Ovary (tissue), 9 donors: ENCODE measurements around the gene BHLHA15. TPM values are rescaled to one million over a fixed set of nuclear protein-coding genes. Genes with fewer than 3 reads are reported as not detected.

Experiments
- DNase-seq, 5 donors: peaks; one replicate each; pipeline ENCODE4 v3.0.0-alpha.2; 2019 to 2020
- H3K27ac ChIP-seq, 2 donors: fragments of 200-600 bp; one replicate each; pipeline versions ENCODE4 v1.5.1 to v1.8.0; 2019 to 2022
- H3K27me3 ChIP-seq: fragments of 200-600 bp; one replicate; pipeline ENCODE4 v1.8.0; 2022
- H3K36me3 ChIP-seq: fragments of 200-600 bp; sonication (generic); one replicate; pipeline ENCODE4 v1.5.1; 2019
- H3K4me1 ChIP-seq: one replicate; pipeline ENCODE4 v1.8.1; 2013; ENCODE audit warnings: mild to moderate bottlenecking, moderate library complexity; ENCODE audit not compliant: insufficient read depth
- H3K4me3 ChIP-seq: fragments of 200-600 bp; sonication (generic); one replicate; pipeline ENCODE4 v1.5.1; 2017
- H3K9me3 ChIP-seq, 2 donors: fragments of 200-600 bp in 1 of 2; sonication (generic) in 1 of 2; one replicate each; pipeline versions ENCODE4 v1.5.1 to v1.8.1; 2013 to 2019; ENCODE audit warnings: mild to moderate bottlenecking in 1 of 2, moderate library complexity in 1 of 2
- EP300 ChIP-seq: sonication (generic); formaldehyde crosslinking; IDR thresholded peaks from one replicate; pipeline ENCODE4 v1.6.1; 2017; ENCODE audit warnings: antibody characterized with exemption
- POLR2A ChIP-seq: fragments of 450-650 bp; IDR thresholded peaks from one replicate; pipeline ENCODE4 v1.6.1; 2017; ENCODE audit warnings: antibody characterized with exemption, mild to moderate bottlenecking, moderate library complexity
- WGBS, 3 donors: extraction: QIAGEN DNeasy Blood & Tissue Kit in 1 of 3; methylation state at CpG; one replicate each; pipeline versions ENCODE4 v1.1.5 to v1.1.7; 2013 to 2017; 5-methylcytosine and 5-hydroxymethylcytosine counted together
- intact Hi-C, 4 donors: fragments of 100-400 bp; cut with DNase I; formaldehyde crosslinking; loops; one replicate each; pipeline versions ENCODE4 v1.11.0 to v1.15.1; 2022 to 2023
- polyA plus RNA-seq, 2 donors: library from polyadenylated mRNA; stranded (reverse); fragments of 200-250 nt in 1 of 2; fragments of 350-450 nt in 1 of 2; fragmentation: Illumina TruSeq in 1 of 2; extraction: RNeasy Lipid Tissue Mini Kit (QIAGEN cat#74804) in 1 of 2; gene quantifications; one replicate each; pipeline ENCODE4 v1.2.3, GENCODE V29; 2013 to 2014
- total RNA-seq, 7 donors: library from RNA; depleted of rRNA in 2 of 7; stranded (reverse); fragments of >200 nt in 2 of 7; fragmentation: NEBNext Ultra II Directional in 3 of 7; extraction: Animal tissue kit (Norgen Biotek cat#: 25700) in 3 of 7; gene quantifications; one replicate each; pipeline versions ENCODE4 v1.1.0 to v1.2.4, GENCODE V29; 2016 to 2023
- TF ChIP-seq, protein P1 (sequence below), 3 donors: fragments of 450-650 bp in 2 of 3; fragments of 200-600 bp in 1 of 3; IDR thresholded peaks; one replicate each; pipeline versions ENCODE4 v1.5.1 to v1.8.0; 2016 to 2022; ENCODE audit warnings: antibody characterized with exemption in 3 of 3, mild to moderate bottlenecking in 1 of 3
- donor health status: DM: no; HTN: no; CAD: no; lungs with moderate emphysema.
- donor health status: DM: no; HTN: no; CAD: no.
- donor health status: Bipolar disorder and iron deficiency.
- donor health status: DM: yes; HTN: yes; CAD: no.
- donor health status: DM: no; HTN: no; CAD: no.
- donor health status: DM: yes; HTN: yes; CAD: no.

The BHLHA15 gene
- total and polyA plus RNA-seq, 9 donors: 0.34 to 0.54 TPM; not detected in 7

GRCh38 chr7:98222533-98223195, 11.4 kb downstream of the BHLHA15 start:
- WGBS, 3 donors: 94 to 97% (median 96%) methylated on average over 24 to 30 of the region's 30 CpGs
- H3K36me3 ChIP-seq: no peaks in the 10 kb centered on the region

DNA sequence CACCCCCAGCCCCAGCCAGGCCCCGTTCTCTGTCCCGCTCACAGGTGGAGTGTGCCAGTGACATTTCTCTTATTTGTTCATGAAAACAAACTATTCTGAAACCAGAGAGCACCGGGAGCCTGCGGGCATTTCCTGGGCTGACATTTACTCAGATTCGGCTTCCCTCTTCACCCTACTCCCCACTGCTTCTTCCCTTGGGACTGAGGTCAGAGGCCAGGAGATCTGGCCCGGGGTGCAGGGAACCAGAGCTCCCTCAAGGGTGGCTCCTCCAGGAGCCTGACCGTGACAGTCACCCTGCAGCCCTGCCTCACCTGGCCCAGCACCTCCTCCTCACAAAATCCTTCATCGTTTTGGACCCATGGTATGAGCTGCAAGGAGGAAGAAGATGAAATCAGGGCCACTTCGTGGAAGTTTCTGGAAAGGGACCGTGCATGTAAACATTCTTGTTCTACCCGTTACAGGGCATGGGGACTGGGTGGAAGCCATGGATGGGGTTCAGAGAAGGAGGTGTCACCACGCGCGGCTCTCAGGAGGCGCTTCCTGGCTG, 12.2 kb downstream of the BHLHA15 start:
- Histone ChIP-seq H3K9me3 (no peaks in the 10 kb centered on the region), H3K27me3 (no peaks in the 10 kb centered on the region), H3K4me1 (no peaks in the 10 kb centered on the region), H3K4me3 (no peak overlapping the region), H3K36me3 (no peaks in the 10 kb centered on the region), H3K27ac (no peak overlapping the region)
- intact Hi-C loops: no loop called here
- WGBS, 3 donors: 81 to 86% (median 85%) methylated on average over 15 of the region's 15 CpGs
- DNase-seq: no peak
- TF ChIP-seq, protein P1, sequence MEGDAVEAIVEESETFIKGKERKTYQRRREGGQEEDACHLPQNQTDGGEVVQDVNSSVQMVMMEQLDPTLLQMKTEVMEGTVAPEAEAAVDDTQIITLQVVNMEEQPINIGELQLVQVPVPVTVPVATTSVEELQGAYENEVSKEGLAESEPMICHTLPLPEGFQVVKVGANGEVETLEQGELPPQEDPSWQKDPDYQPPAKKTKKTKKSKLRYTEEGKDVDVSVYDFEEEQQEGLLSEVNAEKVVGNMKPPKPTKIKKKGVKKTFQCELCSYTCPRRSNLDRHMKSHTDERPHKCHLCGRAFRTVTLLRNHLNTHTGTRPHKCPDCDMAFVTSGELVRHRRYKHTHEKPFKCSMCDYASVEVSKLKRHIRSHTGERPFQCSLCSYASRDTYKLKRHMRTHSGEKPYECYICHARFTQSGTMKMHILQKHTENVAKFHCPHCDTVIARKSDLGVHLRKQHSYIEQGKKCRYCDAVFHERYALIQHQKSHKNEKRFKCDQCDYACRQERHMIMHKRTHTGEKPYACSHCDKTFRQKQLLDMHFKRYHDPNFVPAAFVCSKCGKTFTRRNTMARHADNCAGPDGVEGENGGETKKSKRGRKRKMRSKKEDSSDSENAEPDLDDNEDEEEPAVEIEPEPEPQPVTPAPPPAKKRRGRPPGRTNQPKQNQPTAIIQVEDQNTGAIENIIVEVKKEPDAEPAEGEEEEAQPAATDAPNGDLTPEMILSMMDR (IDR thresholded peaks at IDR 0.05): no peak
- TF ChIP-seq EP300 (no peak), POLR2A (no peak)

More at GRCh38 chr7:98222533-98223195, 11.4 kb downstream of the BHLHA15 start:
- Histone ChIP-seq H3K27ac (no peak overlapping the region), H3K4me1 (no peaks in the 10 kb centered on the region), H3K4me3 (no peak overlapping the region), H3K9me3 (no peaks in the 10 kb centered on the region), H3K27me3 (no peaks in the 10 kb centered on the region)
- DNase-seq: no peak
- TF ChIP-seq EP300 (no peak), POLR2A (no peak)
- TF ChIP-seq, protein P1 (IDR thresholded peaks at IDR 0.05): no peak
- intact Hi-C loops: no loop called here

DNA sequence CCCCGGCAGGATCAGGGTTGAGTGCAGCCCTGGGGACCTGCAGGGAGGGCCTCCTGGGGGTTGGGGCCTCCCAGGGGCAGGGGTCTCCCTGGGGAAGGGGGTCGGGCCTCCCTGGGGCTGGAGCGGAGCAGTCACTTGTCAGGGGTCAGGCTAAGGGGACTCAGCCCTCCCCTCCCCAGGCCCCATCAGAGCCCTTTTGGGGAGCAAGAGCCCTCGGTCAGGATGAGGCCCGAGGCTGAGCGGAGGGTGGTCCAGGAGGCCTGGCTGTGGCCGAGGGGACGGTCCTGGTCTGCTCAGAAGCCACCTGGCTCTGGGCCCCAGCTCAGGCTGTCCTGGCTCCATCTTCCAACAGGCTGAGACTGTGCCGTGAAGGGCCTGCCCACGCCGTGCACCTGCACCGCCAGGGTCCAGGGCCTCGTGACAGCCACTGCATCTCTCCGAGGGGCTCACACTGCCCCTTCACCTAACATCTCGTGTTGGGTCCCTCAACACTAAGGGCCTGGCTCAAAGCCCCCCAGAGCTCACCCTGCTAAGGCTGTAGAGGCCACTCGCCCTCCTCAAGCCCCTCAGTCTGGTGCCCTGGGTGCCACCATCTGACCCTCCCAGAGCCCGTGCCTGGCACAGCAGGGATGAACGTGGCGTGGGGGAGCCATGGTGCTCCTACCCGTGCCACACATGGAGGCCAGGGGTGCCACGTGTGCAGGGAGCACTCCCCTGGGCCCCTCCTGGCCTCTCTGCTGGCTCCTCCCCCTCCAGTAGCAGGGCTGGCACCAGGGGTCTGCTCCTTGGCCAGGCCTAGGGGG, 12.9 kb downstream of the BHLHA15 start:
- no peak for DNase-seq
- no peaks in the 10 kb centered on the region for H3K27me3 ChIP-seq

DNA sequence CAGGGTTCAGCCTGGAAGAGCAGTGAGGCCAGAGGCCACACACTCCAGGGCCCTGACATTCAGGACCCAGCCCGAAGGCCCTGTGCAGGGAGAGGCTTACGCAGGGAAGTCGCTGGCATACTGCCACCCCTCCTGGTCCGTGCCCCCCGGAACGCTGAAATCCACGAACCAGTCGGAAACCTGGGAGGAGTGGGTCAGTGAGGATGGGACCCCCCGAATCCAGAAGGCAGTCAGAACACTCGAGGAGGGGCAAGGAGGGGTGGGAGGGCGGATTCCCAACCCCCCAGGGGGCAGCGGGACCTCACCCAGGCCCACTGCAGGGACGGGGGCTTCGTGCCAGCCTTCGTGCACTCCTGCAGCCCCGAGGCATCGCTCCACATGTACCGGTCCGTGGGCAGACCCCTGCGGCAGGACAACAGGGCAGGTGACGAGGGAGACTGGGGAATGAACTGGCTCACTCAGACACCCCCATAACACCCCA, 13.5 kb downstream of the BHLHA15 start:
- Histone ChIP-seq H3K9me3 (no peaks in the 10 kb centered on the region), H3K4me1 (no peaks in the 10 kb centered on the region), H3K27me3 (no peaks in the 10 kb centered on the region), H3K36me3 (no peaks in the 10 kb centered on the region), H3K4me3 (no peak overlapping the region), H3K27ac (no peak overlapping the region)
- no peak for DNase-seq
- TF ChIP-seq EP300: no peak
- TF ChIP-seq POLR2A: no peak
- TF ChIP-seq, protein P1 (IDR thresholded peaks at IDR 0.05): no peak
- 83 to 92% (median 91%) methylated on average over 21 of the region's 21 CpGs for WGBS, 3 donors
- intact Hi-C loops: no loop called here

More for the DNA sequence above, 12.9 kb downstream of the BHLHA15 start:
- WGBS, 3 donors: 82 to 84% (median 82%) methylated on average over 14 to 21 of the region's 21 CpGs
- no peaks in the 10 kb centered on the region for H3K36me3 ChIP-seq
- H3K9me3 ChIP-seq: no peaks in the 10 kb centered on the region
- H3K4me3 ChIP-seq: no peak overlapping the region
- TF ChIP-seq EP300 (no peak), POLR2A (no peak)
- TF ChIP-seq, protein P1 (IDR thresholded peaks at IDR 0.05): no peak
- no peaks in the 10 kb centered on the region for H3K4me1 ChIP-seq
- no peak overlapping the region for H3K27ac ChIP-seq
- intact Hi-C loops: no loop called here
